ENCODE measurements around the gene MTURN.

MTURN gene

GRCh38 chr7:30136117-30136731 is 1.4 kb downstream of the MTURN start:
- DNase-seq (ENCODE audit: low read depth): no peak

GRCh38 chr7:30136743-30137485 is 2.1 kb downstream of the MTURN start:
- no peak for DNase-seq (ENCODE audit: low read depth)

GRCh38 chr7:30139836-30140384 is 5.1 kb downstream of the MTURN start:
- DNase-seq (ENCODE audit: low read depth): no peak

- no peak for DNase-seq (ENCODE audit: low read depth)
These were observed 5.7 kb downstream of the MTURN start for GRCh38 chr7:30140456-30140855.

GRCh38 chr7:30142710-30143109 is 7.9 kb downstream of the MTURN start:
- no peak for DNase-seq (ENCODE audit: low read depth)

GRCh38 chr7:30143748-30144251 is 9.0 kb downstream of the MTURN start:
- no peak for DNase-seq (ENCODE audit: low read depth)

- no peak for DNase-seq (ENCODE audit: low read depth)
These were observed 10.0 kb downstream of the MTURN start for GRCh38 chr7:30144657-30145306.

GRCh38 chr7:30145426-30145970 is 10.7 kb downstream of the MTURN start:
- DNase-seq (ENCODE audit: low read depth): no peak

- no peak for DNase-seq (ENCODE audit: low read depth)
These were observed 11.4 kb downstream of the MTURN start for GRCh38 chr7:30146127-30146612.

- no peak for DNase-seq (ENCODE audit: low read depth)
These were observed 12.4 kb downstream of the MTURN start for GRCh38 chr7:30147223-30147622.

- no peak for DNase-seq (ENCODE audit: low read depth)
These were observed 13.0 kb downstream of the MTURN start for GRCh38 chr7:30147785-30148184.

- DNase-seq (ENCODE audit: low read depth): no peak
These were observed 13.6 kb downstream of the MTURN start for GRCh38 chr7:30148426-30148825.

GRCh38 chr7:30148951-30149459 is 14.2 kb downstream of the MTURN start:
- no peak for DNase-seq (ENCODE audit: low read depth)

- no peak for DNase-seq (ENCODE audit: low read depth)
These were observed 15.0 kb downstream of the MTURN start for GRCh38 chr7:30149640-30150272.

GRCh38 chr7:30150711-30151110 is 15.9 kb downstream of the MTURN start:
- no peak for DNase-seq (ENCODE audit: low read depth)

GRCh38 chr7:30154111-30154587 is 19.4 kb downstream of the MTURN start:
- no peak for DNase-seq (ENCODE audit: low read depth)

GRCh38 chr7:30155481-30155880 is 20.7 kb downstream of the MTURN start:
- DNase-seq (ENCODE audit: low read depth): no peak

- DNase-seq (ENCODE audit: low read depth): no peak
These were observed 22.4 kb downstream of the MTURN start for GRCh38 chr7:30157204-30157603.

GRCh38 chr7:30159163-30159562 is 24.4 kb downstream of the MTURN start:
- DNase-seq (ENCODE audit: low read depth): no peak

GRCh38 chr7:30159698-30160143 is 24.9 kb downstream of the MTURN start:
- no peak for DNase-seq (ENCODE audit: low read depth)

GRCh38 chr7:30160329-30160728 is 25.5 kb downstream of the MTURN start:
- DNase-seq (ENCODE audit: low read depth): no peak

Data from stimulated activated CD4-positive, alpha-beta T cell treated with anti-CD3 and anti-CD28 coated beads, Interleukin-2, amount 100 ng/mL, for 4 hours (primary cell).